GM21423 (cell line): ENCODE results near the gene PSRC1.

ENCODE experiments used
- ATAC-seq: cut with Tn5 transposase; IDR thresholded peaks from one replicate; pipeline ENCODE4 v1.9.1; 2021; ENCODE audit warnings: mild to moderate bottlenecking, moderate library complexity; ENCODE audit not compliant: unreplicated experiment

PSRC1 gene

DNA sequence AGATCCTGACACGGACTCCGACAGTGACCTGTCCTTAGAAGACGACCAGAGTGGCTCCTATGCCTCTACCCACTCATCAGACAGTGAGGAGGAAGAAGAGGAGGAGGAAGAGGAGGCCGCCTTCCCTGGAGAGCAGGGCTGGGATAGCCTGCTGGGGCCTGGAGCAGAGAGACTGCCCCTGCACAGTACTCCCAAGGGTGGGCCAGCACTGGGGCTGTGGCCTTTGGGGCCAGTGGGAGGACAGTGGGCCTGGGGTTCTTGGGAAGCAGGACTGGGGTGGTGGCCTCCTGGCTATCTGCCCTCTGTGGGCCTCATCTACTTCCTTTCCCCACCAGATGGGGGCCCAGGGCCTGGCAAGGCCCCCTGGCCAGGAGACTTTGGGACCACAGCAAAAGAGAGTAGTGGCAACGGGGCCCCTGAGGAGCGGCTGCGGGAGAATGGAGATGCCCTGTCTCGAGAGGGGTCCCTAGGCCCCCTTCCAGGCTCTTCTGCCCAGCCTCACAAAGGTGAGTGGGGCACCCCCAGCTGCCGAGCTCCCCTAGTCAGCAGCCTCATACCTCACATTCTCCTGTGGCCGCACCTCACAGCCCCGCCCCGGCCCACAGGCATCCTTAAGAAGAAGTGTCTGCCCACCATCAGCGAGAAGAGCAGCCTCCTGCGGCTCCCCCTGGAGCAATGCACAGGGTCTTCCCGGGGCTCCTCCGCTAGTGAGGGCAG is 10.0 kb downstream of the PSRC1 start:
- ATAC-seq = no peak

DNA sequence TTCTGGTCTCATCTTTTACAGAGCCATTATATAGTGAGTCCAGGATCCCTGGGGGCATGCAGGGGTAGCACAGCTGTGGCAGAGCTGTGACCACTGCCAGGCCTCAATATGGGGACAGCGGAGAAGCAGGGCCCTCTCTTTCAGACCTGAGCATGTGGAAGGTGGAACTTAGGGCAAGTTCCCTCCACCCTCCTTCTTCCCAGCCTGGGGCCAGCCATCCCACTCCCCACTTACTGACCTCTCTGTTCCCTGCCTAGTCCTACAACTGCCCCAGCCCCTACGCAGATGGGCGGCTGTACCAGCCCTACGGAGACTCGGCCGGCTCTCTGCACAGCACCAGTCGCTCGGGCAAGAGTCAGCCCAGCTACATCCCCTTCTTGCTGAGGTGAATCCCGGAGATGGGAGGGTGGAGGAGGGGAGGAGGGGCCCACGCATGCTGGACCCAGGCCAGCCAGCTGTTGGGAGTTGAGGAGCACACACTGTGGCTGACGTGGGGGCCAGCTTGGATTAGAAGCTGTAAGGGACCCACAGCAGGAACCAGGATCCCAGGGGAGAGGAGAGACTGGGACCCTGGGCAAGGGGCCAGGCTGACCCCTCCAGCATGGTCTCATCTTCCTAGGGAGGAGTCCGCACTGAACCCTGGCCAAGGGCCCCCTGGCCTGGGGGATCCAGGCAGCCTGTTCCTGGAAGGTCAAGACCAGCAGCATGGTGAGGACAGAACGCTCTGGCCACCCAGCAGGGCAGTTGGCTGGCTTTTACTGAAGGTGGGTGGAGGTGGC is 10.7 kb downstream of the PSRC1 start:
- no peak for ATAC-seq

DNA sequence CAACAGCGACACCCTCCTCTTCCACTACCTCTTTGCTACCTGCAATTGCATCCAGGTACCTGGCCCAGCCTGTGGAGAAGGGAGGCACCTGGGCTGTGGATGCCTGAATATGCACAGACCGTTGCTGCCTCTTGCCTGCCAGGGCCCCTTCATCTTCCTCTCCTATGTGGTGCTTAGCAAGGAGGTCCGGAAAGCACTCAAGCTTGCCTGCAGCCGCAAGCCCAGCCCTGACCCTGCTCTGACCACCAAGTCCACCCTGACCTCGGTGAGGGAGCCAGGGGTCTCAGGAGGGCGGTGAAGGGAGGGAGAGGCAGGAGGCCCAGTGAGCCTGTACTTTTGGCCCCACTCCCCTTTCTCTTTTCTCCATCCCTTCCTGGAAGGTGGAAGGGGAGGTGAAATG is 11.5 kb downstream of the PSRC1 start:
- ATAC-seq = no peak

DNA sequence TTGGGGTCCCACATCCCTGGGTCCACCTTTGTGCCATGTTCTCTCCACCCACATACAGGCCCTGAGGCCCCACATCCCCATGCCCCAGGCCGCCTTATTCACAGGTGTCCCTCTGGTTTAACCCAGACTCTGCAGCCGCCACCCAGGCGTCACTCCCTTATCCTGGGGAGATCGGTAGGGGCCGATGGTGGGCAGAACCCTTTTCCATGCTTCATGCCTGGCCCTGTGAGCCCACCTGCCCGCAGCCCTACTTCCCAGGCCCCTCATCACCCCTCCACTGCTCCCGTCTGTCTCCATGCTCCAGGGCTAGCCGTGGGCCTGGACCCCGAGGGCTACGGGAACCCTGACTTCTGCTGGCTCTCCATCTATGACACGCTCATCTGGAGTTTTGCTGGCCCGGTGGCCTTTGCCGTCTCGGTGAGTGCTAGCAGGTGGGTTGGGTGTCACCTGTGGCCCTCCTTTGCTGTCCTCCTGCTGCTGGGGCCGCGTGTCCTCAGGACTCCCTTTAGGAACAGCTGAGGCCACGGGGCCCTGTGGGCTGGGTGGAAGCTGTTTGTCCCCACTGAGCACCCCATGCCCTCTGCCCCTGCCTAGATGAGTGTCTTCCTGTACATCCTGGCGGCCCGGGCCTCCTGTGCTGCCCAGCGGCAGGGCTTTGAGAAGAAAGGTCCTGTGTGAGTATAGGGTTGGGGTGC is 12.2 kb downstream of the PSRC1 start:
- no peak for ATAC-seq

DNA sequence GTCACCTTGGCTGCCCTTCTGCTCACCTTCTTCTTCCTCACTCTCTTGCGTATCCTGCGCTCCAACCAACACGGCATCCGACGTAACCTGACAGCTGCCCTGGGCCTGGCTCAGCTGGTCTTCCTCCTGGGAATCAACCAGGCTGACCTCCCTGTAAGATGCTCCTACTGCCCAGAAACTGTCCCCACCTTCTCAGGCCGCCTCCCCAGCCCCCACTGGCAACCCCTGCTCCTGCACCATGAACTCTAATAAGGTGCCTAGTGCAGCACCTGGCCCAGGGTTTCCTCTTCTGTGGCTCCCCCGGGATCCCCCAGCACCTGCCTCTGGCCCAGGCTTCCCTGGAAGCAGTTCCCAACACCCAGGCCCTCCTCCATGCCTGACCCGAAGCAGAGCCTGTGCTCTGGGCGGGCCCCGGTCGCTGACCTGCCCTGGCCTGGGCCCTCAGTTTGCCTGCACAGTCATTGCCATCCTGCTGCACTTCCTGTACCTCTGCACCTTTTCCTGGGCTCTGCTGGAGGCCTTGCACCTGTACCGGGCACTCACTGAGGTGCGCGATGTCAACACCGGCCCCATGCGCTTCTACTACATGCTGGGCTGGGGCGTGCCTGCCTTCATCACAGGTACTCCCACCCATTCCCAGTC is 12.8 kb downstream of the PSRC1 start:
- ATAC-seq = no peak

DNA sequence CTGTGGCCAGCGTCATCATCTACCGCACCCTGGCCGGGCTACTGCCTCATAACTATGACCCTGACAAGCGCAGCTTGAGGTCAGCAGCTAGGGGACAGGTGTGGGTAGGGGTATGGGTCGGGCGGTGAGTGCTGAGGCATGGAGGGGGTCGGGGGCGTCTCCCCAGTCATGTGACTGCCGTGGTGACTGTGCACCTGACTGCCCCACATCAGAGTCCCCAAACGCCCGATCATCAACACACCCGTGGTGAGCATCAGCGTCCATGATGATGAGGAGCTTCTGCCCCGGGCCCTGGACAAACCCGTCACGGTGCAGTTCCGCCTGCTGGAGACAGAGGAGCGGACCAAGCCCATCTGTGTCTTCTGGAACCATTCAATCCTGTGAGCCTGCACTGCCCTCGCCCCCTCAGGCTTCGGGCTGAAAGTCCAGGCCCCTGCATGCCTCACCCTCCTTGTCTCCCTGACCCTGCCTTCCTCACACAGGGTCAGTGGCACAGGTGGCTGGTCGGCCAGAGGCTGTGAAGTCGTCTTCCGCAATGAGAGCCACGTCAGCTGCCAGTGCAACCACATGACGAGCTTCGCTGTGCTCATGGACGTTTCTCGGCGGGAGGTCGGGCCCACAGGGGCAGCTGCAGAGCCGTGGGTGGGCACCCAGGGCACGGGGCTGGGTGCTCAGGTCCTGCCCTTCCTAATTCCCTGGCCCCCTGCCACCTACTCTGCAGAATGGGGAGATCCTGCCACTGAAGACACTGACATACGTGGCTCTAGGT is 13.5 kb downstream of the PSRC1 start:
- ATAC-seq = no peak

DNA sequence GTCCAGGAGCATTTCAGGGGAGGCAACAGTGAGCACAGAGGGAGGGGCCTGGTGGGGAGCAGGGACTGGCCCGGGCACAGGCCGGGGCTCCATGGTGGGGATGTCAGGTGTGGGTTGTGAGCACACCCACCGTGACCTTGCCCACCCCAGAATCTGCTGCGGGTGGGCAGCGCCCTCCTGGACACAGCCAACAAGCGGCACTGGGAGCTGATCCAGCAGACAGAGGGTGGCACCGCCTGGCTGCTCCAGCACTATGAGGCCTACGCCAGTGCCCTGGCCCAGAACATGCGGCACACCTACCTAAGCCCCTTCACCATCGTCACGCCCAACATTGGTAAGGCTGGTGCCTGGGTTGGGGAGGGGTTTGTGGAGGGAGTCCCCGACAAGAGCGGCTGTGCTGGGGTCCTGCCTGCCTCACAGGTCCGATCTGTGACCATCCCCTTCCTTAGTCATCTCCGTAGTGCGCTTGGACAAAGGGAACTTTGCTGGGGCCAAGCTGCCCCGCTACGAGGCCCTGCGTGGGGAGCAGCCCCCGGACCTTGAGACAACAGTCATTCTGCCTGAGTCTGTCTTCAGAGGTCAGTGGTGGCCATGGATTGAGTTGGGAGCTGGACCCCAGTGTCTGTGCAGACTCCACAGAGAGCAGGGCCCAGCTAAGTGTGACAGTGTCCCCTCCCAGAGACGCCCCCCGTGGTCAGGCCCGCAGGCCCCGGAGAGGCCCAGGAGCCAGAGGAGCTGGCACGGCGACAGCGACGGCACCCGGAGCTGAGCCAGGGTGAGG is 14.3 kb downstream of the PSRC1 start:
- no peak for ATAC-seq

DNA sequence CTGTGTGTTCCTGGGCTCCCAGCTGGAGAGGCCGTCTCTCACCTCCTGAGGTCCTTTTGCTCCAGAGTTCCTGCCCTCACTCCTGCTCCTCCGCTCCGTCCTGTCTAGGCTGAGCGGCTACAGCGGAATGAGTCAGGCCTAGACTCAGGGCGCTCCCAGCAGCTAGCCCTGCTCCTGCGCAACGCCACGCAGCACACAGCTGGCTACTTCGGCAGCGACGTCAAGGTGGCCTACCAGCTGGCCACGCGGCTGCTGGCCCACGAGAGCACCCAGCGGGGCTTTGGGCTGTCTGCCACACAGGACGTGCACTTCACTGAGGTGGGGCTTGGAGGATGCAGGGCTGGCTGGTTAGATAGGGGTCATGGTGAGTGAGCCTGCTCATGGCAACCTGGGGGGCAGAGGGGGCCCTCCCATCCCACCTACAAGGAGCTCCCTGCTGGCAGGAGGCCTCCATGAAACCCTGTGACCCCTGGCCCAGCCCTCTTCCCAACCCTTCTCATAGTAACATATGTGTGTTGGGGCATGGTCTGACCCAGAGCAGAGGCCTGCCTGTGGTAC is 15.1 kb downstream of the PSRC1 start:
- ATAC-seq = no peak

DNA sequence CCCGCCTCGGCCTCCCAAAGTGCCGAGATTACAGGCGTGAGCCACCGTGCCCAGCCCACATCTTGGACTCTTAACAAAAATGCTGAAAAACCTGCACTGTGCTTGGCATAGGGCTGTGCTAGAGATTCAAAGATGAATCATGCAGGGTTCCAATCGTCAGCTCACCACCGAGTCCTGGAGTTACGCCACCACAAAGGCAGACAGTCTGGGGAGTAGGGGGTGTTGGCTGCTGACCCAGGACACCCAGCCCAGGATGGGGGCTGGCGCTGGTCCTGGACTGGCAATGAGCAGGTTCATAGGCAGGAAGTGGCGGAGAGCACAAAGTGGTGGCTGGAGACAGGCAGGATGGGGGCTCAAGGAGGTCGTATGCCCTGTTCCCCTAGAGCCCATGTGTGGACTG is 16.0 kb downstream of the PSRC1 start:
- no peak for ATAC-seq

DNA sequence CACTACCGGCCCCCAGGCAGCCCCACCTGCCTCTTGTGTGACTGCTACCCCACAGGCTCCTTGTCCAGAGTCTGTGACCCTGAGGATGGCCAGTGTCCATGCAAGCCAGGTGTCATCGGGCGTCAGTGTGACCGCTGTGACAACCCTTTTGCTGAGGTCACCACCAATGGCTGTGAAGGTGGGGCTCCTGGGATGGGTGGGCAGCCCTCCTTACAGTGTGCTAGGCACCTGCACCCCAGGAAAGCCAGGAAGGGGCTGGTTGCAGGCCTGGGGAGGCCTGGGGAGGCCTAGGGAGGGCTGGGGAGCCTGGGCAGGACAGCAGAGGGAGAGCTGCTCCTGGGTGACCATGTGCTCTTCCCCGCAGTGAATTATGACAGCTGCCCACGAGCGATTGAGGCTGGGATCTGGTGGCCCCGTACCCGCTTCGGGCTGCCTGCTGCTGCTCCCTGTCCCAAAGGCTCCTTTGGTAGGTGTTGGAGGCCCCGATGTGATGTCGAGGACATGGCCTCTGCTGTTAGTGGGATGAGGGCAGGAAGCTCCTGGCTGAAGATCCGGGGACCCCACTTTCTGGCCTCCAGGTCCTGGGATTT is 17.1 kb downstream of the PSRC1 start:
- ATAC-seq = no peak

DNA sequence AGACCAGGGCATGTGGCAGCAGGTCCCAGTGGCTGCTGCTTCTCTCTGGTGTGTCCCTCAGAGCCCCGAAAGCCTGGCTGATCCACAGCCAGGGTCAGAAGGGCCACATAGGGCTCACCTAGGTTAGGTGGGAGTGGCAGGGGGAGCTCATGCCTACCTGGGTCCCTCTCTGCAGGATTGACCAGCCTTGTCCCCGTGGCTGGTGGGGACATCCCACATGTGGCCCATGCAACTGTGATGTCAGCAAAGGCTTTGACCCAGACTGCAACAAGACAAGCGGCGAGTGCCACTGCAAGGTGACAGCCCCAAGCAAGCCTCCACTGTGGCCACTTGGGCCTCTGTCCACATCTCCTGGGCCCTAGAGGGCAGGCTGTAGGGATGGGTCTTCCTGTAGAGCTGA is 17.9 kb downstream of the PSRC1 start:
- no peak for ATAC-seq

DNA sequence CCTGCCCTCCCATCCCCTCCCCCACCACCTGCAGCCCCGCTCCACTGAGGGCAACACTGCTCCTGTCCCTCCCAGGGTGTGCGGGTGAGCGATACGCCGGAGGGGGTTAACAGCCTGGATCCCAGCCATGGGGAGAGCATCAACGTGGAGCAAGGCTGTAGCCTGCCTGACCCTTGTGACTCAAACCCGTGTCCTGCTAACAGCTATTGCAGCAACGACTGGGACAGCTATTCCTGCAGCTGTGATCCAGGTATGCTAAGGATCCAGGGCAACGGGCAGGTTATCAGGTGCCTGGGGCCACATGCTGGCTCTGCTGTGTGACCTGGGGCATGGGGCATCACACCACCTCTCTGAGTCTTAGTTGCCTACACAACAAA is 18.6 kb downstream of the PSRC1 start:
- ATAC-seq = no peak

DNA sequence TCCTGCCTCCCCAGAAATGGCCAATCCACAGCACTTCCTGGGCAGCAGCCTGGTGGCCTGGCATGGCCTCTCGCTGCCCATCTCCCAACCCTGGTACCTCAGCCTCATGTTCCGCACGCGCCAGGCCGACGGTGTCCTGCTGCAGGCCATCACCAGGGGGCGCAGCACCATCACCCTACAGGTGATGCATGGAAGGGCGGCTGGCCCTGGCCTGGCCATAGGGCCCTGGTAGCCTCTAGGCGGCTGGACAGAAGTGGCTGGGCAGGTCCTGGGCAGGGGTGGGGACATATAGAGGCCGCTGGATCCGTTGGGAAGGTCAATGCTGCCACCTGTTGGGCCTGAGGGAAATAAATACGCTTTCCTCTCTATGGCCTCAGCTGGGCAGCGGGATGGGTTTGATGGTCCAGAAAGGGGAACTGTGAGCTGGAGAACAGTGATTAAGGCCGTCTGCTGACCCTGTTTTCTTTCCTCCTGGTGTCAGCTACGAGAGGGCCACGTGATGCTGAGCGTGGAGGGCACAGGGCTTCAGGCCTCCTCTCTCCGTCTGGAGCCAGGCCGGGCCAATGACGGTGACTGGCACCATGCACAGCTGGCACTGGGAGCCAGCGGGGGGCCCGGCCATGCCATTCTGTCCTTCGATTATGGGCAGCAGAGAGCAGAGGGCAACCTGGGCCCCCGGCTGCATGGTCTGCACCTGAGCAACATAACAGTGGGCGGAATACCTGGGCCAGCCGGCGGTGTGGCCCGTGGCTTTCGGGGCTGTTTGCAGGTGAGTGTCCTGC is 19.2 kb downstream of the PSRC1 start:
- ATAC-seq = peak; percentile 79

DNA sequence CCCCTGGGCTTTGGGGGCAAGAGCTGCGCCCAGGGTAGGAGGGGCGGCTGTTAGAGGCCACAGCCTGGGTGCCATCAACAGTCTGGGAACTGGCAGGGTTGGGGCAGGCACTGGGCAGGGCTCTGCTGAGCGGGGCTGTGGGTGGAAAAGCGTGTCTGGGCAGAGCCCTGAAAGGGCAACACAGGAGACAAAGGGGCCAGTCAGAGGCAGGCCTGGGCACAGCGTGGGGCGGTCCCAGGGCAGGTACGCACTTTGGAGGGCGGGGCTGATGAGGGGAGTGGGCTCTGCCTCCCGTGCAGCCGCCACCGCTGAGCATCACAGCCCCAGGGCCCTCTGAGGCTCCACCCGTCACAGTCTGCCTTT is 19.7 kb downstream of the PSRC1 start:
- ATAC-seq = no peak

DNA sequence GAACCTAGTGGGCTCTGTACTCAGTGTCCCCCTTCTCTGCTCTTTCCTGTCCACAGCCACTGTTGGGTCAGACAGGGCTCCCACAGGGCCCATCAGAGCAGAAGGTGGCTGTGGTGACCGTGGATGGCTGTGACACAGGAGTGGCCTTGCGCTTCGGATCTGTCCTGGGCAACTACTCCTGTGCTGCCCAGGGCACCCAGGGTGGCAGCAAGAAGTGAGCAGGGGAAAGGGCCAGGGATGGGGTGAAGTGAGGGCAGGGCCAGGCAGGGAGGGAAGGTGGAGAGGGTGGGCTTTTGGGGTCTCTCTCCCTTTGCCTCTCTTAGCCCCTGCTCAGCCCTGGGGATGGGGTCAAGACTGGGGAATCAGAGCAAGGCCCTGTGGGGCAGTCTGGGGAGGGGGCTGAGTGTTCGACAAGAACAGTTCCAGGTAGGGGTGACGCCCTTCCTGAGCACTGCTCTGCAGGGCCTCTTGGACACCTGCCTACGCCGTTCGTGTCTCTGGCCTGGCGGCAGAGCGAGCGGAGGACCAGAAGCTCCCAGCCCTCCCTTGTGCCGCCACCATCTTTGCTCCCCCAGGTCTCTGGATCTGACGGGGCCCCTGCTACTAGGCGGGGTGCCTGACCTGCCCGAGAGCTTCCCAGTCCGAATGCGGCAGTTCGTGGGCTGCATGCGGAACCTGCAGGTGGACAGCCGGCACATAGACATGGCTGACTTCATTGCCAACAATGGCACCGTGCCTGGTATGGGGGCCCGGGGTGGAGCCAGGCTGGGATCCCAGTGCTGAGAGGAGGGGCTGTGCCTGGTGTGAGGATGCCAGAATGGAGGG is 20.5 kb downstream of the PSRC1 start:
- no peak for ATAC-seq

DNA sequence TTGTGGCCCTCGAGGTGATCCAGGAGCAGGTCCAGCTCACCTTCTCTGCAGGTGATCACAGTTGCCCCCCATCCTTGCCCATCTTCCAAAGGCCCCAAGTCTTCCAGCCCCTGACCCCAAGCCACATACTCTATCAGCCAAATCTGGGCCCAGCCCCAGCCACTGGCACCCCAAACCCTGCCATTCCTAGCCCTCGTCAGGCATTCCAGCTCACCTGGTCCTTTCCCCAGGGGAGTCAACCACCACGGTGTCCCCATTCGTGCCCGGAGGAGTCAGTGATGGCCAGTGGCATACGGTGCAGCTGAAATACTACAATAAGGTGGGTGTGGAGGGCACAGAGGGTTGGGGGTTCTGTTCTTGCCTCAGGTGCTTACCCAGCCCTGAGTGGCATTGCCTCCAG is 21.4 kb downstream of the PSRC1 start:
- no peak for ATAC-seq

DNA sequence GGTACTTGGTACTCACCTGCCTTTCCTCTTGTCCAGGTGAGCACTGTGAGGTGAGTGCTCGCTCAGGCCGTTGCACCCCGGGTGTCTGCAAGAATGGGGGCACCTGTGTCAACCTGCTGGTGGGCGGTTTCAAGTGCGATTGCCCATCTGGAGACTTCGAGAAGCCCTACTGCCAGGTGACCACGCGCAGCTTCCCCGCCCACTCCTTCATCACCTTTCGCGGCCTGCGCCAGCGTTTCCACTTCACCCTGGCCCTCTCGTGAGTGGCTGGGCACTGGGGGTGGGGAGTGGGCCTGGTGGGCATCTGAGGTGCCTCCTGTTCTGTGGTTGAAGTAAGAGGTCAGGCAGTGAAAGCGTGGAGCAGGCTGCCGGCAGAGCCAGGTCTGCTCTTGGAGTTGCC is 21.9 kb downstream of the PSRC1 start:
- ATAC-seq = no peak
